HepG2 (cell line): ENCODE results near the gene TTC32. TPM values are rescaled to one million over a fixed set of nuclear protein-coding genes. Genes with fewer than 3 reads are reported as not detected.

ENCODE experiments used
- ATAD3A ChIP-seq: sonication (generic); formaldehyde crosslinking; IDR thresholded peaks from 2 replicates; pipeline ENCODE4 v1.4.0; 2020; ENCODE audit warnings: missing genetic modification reagents
- PITX1 ChIP-seq: sonication (generic); formaldehyde crosslinking; IDR thresholded peaks from 2 replicates; pipeline ENCODE4 v1.5.1; 2020; ENCODE audit warnings: mild to moderate bottlenecking, missing genetic modification reagents
- RBM22 ChIP-seq: fragments of 200-400 bp; formaldehyde crosslinking; optimal IDR thresholded peaks from 2 replicates; pipeline ENCODE3; 2017; ENCODE audit warnings: mild to moderate bottlenecking, low read length, moderate library complexity
- U2AF1 ChIP-seq: fragments of 200-400 bp; formaldehyde crosslinking; optimal IDR thresholded peaks from 2 replicates; pipeline ENCODE3; 2017; ENCODE audit warnings: mild to moderate bottlenecking, low read depth, low read length
- ZMYM2 ChIP-seq: sonication (generic); formaldehyde crosslinking; IDR thresholded peaks from 2 replicates; pipeline ENCODE4 v1.8.0; 2022; ENCODE audit warnings: mild to moderate bottlenecking, missing genetic modification reagents
- ZNF430 ChIP-seq: sonication (generic); formaldehyde crosslinking; IDR thresholded peaks from 2 replicates; pipeline ENCODE4 v1.9.0; 2021; ENCODE audit warnings: mild to moderate bottlenecking, missing genetic modification reagents
- ZNF451 ChIP-seq: sonication (generic); formaldehyde crosslinking; IDR thresholded peaks from 2 replicates; pipeline ENCODE4 v1.5.0; 2020; ENCODE audit warnings: mild to moderate bottlenecking, missing genetic modification reagents
- ZNF552 ChIP-seq: sonication (generic); formaldehyde crosslinking; IDR thresholded peaks from 2 replicates; pipeline ENCODE4 v1.9.0; 2022; ENCODE audit warnings: missing genetic modification reagents, mild to moderate bottlenecking, borderline replicate concordance
- polyA plus RNA-seq, 8 experiments: library from polyadenylated mRNA; depleted of rRNA in 3 of 8; stranded (reverse) in 7 of 8; unstranded in 1 of 8; fragments of >200 nt; fragmentation: Illumina TruSeq in 4 of 8; extraction: Trizol in 4 of 8; gene quantifications; 2 replicates each; pipeline versions ENCODE4 v1.2.1 to v1.2.3, GENCODE V29; 2011 to 2016; ENCODE audit warnings: low read depth in 4 of 8, missing spikeins in 1 of 8, mixed read lengths in 1 of 8; ENCODE audit not compliant: insufficient read depth in 1 of 8
- total RNA-seq, 5 experiments: library from RNA; depleted of rRNA; stranded (reverse); fragments of >200 nt; fragmentation: Illumina TruSeq; extraction: Trizol; gene quantifications; 2 replicates each; pipeline ENCODE4 v1.2.3, GENCODE V29; 2016; ENCODE audit warnings: low read depth in 1 of 5
- TF ChIP-seq, protein P1 (sequence below): sonication (generic); formaldehyde crosslinking; IDR thresholded peaks from 2 replicates; pipeline ENCODE4 v1.9.0; 2021; ENCODE audit warnings: missing genetic modification reagents, borderline replicate concordance
- TF ChIP-seq, protein P2 (sequence below): sonication (generic); formaldehyde crosslinking; IDR thresholded peaks from 2 replicates; pipeline ENCODE4 v1.4.0; 2020; ENCODE audit warnings: missing genetic modification reagents, mild to moderate bottlenecking, borderline replicate concordance
- TF ChIP-seq, protein P3 (sequence below): sonication (generic); formaldehyde crosslinking; IDR thresholded peaks from 2 replicates; pipeline ENCODE4 v1.5.0; 2020; ENCODE audit warnings: mild to moderate bottlenecking, missing genetic modification reagents, borderline replicate concordance
- TF ChIP-seq, protein P4 (sequence below): IDR thresholded peaks from 2 replicates; pipeline ENCODE4 v1.6.1; 2012; ENCODE audit warnings: low read length, improper control_type of control experiment

The TTC32 gene
- total and polyA plus RNA-seq, 2 of the 13 experiments (the other 11 are each of a cell fraction or from before 2014, with no cell fraction given), result 21.6 to 38.3 TPM

DNA sequence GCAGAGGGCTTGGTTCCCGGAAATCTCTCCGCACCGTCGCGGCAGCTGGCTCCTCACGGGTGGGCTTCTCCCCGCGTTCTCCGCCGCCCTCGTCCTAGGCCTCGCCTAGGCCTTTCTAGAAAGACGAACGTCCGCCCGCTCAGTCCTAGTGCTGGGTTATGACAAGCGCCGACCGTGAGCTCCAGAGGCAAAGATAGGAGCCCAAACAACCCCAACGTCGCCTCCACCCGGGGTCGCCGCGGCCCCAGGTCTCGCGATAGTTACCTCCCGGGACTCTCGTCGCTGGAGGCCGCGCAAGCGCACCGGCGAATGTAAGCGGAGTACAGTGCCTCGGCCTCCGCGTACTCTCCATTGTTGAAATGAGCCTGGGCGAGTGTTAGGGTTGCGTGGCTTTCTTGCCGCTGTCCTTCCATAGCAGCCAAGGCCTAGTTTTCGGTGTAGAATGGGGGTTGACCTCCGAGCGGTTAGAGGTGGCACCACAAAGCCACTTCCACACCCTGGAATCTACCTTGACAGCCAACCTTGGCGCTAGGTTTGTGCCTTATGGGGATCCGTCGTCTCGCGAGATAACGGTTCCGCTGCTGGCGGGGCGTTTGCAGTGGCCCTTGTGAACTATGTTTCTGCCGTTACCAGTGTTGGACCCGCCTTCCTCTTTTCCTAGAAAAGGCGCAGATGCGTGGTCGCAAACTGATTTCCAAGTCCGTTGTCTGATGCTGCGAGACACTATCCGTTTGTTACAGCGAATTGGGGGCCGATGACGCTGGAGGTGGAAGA lies at the start of gene TTC32 (continued):
- TF ChIP-seq, protein P1, sequence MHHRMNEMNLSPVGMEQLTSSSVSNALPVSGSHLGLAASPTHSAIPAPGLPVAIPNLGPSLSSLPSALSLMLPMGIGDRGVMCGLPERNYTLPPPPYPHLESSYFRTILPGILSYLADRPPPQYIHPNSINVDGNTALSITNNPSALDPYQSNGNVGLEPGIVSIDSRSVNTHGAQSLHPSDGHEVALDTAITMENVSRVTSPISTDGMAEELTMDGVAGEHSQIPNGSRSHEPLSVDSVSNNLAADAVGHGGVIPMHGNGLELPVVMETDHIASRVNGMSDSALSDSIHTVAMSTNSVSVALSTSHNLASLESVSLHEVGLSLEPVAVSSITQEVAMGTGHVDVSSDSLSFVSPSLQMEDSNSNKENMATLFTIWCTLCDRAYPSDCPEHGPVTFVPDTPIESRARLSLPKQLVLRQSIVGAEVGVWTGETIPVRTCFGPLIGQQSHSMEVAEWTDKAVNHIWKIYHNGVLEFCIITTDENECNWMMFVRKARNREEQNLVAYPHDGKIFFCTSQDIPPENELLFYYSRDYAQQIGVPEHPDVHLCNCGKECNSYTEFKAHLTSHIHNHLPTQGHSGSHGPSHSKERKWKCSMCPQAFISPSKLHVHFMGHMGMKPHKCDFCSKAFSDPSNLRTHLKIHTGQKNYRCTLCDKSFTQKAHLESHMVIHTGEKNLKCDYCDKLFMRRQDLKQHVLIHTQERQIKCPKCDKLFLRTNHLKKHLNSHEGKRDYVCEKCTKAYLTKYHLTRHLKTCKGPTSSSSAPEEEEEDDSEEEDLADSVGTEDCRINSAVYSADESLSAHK (CRISPR knock-in tag), result peak; percentile 66; the same call in 1 of the 2 replicates
- TF ChIP-seq ZNF451 (CRISPR knock-in tag) (peak; percentile 76), ZMYM2 (CRISPR knock-in tag) (0 out of 2 replicates have a peak, but pooled peaks have one; percentile 73), U2AF1 (peak; percentile 31), ZNF430 (CRISPR knock-in tag) (peak; percentile 91; the same call in 1 of the 2 replicates), ATAD3A (peak; percentile 85; the same call in 1 of the 2 replicates), ZNF552 (CRISPR knock-in tag) (no peak; the same call in 1 of the 2 replicates), PITX1 (CRISPR knock-in tag) (peak; percentile 82), RBM22 (peak; percentile 83)
- TF ChIP-seq, protein P2, sequence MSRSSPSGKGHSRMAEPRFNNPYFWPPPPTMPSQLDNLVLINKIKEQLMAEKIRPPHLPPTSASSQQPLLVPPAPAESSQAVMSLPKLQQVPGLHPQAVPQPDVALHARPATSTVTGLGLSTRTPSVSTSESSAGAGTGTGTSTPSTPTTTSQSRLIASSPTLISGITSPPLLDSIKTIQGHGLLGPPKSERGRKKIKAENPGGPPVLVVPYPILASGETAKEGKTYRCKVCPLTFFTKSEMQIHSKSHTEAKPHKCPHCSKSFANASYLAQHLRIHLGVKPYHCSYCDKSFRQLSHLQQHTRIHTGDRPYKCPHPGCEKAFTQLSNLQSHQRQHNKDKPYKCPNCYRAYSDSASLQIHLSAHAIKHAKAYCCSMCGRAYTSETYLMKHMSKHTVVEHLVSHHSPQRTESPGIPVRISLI, result peak; percentile 69; the same call in 1 of the 2 replicates
- TF ChIP-seq, protein P3, sequence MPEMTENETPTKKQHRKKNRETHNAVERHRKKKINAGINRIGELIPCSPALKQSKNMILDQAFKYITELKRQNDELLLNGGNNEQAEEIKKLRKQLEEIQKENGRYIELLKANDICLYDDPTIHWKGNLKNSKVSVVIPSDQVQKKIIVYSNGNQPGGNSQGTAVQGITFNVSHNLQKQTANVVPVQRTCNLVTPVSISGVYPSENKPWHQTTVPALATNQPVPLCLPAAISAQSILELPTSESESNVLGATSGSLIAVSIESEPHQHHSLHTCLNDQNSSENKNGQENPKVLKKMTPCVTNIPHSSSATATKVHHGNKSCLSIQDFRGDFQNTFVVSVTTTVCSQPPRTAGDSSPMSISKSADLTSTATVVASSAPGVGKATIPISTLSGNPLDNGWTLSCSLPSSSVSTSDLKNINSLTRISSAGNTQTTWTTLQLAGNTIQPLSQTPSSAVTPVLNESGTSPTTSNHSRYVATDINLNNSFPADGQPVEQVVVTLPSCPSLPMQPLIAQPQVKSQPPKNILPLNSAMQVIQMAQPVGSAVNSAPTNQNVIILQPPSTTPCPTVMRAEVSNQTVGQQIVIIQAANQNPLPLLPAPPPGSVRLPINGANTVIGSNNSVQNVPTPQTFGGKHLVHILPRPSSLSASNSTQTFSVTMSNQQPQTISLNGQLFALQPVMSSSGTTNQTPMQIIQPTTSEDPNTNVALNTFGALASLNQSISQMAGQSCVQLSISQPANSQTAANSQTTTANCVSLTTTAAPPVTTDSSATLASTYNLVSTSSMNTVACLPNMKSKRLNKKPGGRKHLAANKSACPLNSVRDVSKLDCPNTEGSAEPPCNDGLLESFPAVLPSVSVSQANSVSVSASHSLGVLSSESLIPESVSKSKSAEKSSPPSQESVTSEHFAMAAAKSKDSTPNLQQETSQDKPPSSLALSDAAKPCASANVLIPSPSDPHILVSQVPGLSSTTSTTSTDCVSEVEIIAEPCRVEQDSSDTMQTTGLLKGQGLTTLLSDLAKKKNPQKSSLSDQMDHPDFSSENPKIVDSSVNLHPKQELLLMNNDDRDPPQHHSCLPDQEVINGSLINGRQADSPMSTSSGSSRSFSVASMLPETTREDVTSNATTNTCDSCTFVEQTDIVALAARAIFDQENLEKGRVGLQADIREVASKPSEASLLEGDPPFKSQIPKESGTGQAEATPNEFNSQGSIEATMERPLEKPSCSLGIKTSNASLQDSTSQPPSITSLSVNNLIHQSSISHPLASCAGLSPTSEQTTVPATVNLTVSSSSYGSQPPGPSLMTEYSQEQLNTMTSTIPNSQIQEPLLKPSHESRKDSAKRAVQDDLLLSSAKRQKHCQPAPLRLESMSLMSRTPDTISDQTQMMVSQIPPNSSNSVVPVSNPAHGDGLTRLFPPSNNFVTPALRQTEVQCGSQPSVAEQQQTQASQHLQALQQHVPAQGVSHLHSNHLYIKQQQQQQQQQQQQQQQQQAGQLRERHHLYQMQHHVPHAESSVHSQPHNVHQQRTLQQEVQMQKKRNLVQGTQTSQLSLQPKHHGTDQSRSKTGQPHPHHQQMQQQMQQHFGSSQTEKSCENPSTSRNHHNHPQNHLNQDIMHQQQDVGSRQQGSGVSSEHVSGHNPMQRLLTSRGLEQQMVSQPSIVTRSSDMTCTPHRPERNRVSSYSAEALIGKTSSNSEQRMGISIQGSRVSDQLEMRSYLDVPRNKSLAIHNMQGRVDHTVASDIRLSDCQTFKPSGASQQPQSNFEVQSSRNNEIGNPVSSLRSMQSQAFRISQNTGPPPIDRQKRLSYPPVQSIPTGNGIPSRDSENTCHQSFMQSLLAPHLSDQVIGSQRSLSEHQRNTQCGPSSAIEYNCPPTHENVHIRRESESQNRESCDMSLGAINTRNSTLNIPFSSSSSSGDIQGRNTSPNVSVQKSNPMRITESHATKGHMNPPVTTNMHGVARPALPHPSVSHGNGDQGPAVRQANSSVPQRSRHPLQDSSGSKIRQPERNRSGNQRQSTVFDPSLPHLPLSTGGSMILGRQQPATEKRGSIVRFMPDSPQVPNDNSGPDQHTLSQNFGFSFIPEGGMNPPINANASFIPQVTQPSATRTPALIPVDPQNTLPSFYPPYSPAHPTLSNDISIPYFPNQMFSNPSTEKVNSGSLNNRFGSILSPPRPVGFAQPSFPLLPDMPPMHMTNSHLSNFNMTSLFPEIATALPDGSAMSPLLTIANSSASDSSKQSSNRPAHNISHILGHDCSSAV (CRISPR knock-in tag), result 0 out of 2 replicates have a peak, but pooled peaks have one; percentile 37
- TF ChIP-seq, protein P4, sequence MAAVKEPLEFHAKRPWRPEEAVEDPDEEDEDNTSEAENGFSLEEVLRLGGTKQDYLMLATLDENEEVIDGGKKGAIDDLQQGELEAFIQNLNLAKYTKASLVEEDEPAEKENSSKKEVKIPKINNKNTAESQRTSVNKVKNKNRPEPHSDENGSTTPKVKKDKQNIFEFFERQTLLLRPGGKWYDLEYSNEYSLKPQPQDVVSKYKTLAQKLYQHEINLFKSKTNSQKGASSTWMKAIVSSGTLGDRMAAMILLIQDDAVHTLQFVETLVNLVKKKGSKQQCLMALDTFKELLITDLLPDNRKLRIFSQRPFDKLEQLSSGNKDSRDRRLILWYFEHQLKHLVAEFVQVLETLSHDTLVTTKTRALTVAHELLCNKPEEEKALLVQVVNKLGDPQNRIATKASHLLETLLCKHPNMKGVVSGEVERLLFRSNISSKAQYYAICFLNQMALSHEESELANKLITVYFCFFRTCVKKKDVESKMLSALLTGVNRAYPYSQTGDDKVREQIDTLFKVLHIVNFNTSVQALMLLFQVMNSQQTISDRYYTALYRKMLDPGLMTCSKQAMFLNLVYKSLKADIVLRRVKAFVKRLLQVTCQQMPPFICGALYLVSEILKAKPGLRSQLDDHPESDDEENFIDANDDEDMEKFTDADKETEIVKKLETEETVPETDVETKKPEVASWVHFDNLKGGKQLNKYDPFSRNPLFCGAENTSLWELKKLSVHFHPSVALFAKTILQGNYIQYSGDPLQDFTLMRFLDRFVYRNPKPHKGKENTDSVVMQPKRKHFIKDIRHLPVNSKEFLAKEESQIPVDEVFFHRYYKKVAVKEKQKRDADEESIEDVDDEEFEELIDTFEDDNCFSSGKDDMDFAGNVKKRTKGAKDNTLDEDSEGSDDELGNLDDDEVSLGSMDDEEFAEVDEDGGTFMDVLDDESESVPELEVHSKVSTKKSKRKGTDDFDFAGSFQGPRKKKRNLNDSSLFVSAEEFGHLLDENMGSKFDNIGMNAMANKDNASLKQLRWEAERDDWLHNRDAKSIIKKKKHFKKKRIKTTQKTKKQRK, result no peak
